Stimulated activated CD8-positive, alpha-beta memory T cell treated with anti-CD3 and anti-CD28 coated beads, Interleukin-7, amount 100 ng/mL, for 4 hours (primary cell): ENCODE data around the gene LIM2.

Source experiments
- DNase-seq, 2 donors: peaks; one replicate each; pipeline ENCODE4 v3.0.0-alpha.2; 2020; ENCODE audit warnings: low read depth in 2 of 2

The LIM2 gene

DNA sequence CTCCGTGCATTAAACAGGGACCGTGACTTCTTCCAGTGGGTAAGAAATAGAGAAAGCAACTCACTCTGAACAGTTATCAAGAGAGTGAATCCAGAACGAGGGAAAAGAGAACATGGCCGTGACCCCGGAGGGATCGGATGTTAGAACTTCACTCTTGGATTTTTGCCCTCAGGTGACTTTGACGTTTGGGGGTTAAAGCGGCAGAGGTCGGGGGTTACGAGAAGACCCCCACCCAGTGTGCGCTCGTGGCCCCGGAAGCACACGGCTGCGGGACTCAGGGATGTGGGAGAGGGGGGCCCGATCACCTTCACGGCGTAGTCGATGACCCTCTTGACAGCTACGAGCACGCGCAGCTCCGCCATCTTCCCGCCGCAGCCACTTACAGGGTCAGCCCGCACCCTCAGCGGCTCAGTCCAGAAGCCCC, 21.8 kb downstream of the LIM2 start, which contains the start of gene ETFB:
TSS of gene ETFB (minus strand) at position 424 of the 424 bp plus-strand sequence. CDS start at position 362, 62 bp downstream.
- no peak for DNase-seq

- DNase-seq: no peak
These were observed 22.4 kb downstream of the LIM2 start for GRCh38 chr19:51365211-51365964.

GRCh38 chr19:51364200-51365106, 23.3 kb downstream of the LIM2 start:
- no peak for DNase-seq

GRCh38 chr19:51361239-51361638, 26.5 kb downstream of the LIM2 start:
- DNase-seq: no peak

DNA sequence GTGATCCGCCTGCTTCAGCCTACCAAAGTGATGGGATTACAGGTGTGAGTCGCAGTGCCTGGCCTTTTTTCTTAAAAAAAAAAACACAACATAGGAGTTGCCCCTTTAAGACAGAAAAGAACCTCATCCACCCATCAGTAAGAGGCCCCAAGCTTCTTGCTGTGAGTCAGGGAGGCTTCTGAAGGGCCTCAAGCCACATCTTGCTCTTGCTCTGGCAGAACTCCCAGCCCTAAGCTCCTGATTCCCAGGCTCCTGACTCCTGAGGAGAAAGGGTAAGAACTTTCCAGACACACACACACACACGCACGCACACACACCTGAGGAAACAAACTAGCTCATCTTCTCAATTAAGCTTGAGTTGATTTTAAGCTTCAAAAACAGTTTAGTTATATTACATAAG, 28.5 kb downstream of the LIM2 start:
- no peak for DNase-seq

DNA sequence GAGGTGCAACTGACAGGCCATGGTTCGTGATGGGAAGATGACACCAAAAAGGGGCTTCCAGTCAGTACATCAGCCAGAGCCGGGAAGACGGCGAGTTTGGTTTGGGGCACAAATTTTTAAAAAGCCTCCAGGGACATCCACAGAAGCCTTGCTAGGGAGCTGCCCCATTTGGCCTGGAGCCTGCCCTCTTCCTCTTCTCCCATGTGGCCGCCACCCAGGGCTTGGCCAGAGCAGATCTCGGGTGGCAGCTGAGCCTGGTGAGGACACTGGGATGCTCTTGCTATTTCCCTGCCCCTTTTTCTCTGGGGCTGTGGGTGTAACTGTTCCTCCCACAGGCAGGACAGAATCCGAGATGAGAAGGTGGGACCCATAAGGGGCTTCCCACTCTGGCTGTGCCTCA, 29.8 kb downstream of the LIM2 start:
- DNase-seq: no peak

- DNase-seq: no peak
These were observed 31.5 kb downstream of the LIM2 start for GRCh38 chr19:51356159-51356801.

GRCh38 chr19:51354742-51355148, 33.0 kb downstream of the LIM2 start:
- DNase-seq: no peak

GRCh38 chr19:51354103-51354741, 33.6 kb downstream of the LIM2 start:
- no peak for DNase-seq

- DNase-seq: no peak
These were observed 34.9 kb downstream of the LIM2 start for GRCh38 chr19:51352783-51353360.

GRCh38 chr19:51351266-51351990, 36.3 kb downstream of the LIM2 start:
- no peak for DNase-seq

DNA sequence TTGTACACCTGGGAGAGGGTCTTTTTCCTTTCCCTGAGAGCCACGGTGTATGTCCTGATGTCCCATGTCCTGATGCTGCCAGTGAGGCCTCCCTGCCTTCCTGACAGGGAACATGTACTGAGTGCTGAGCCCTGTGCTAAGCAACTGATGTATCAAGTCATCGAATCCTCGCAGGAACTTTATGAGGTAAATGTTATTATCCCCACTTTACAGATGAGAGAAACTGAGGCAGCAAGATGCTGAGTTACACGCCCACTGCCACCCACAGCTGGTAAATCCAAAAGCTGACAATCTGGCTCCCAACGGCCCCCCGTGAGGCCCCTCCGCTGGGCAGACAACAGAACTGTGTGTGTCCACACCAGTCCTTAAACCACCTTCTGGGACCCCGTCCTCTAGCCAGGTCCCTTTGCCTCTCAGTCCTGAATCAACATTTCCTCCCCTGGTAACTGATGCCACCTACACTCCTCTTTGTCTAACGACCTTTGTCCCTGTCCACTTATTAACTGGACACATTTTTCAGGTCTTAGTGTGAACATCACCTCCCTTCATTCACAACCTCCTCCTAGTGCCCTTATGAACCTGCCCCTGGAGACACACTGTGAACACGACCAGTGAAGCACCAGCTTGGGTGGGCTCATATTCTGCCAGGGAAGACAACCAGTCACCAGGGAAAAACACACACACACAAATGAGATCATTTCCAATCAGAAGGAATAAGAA, 40.4 kb downstream of the LIM2 start:
- DNase-seq: no peak

DNA sequence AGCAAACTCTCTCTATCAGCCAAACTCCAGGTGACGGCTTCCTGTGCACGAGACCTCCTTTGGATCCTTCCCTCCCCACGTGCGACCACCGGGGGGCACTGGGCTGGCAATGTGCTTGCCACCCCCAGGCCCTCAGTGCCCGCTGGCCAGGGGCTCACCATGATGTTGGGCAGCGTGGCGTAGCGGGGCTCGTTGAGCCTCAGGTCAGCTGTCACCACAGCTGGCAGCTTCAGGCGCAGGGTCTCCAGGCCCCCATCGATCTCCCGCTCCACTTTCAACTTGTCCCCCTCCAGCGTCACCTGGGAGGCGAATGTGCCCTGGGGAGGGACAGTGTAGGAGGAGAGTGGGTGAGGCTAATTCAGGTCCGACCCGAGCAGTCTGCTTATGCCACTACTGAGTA, 41.0 kb downstream of the LIM2 start:
- no peak for DNase-seq

DNA sequence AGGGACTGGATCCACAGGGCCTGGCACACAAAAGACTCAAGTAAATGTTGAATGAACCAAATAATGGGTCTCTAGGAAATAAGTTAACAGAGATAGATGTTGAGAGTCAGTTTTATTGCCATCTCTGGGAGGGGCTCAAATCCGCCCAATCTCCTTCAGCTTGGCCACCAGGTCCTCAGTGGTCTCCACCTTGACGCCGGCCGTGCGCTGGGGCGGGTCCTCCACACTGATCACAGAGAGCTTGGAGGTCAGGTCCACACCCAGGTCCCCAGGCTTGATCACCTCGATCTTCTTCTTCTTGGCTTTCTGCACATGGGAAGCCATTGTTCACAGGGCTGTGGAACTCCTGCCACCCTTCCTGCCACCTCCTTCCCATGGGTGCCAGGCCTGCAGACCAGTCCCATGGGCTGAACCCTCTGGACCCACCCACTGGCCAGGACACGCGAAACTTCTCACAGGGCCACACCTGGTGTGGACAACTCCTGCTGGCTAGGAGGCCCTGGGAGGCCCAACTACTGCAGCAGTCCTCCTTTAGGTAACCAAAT, 42.6 kb downstream of the LIM2 start:
- no peak for DNase-seq

DNA sequence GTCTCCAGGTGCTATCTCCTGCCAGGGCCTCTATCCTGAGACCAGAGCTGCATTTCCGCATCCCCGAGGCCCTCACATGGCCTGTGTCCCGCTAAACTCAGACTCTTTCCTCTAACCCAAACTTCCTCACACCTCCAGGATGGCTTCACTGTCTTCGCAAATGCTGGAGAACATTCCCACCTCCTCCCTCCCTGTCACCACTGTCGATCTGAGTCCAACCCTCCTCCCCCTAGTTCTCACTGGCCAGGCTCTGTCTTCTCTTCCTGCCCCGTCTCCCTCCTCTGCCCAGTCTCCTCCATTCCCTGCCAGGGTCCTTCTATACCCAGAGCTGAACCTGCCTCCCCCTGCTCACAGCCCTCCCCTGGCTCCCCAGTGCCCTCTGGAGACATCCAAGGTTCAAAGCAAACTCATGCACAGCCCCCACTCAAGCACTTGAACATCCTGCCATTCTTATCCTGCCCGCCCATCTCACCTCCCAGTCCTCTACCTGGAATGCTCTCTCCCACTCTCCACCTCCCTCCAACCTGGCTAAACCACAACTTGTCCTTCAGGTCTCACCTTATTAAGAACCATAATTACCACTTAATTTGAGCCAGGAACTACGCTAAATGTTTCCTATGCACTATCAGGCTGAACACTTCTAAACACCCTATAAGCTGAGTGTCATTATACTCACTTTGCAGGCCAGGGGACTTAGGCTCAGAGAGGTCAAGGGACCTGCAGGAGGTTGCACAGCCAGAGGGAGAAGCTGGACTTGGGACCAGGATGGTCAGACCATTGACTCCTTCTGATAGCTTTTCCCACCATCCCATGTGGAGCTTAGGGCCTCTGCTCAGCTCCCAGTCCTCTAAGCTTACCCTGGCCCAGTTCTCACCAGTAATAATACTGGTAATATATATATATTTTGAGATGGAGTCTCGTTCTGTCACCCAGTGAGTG, 44.9 kb downstream of the LIM2 start:
- no peak for DNase-seq

DNA sequence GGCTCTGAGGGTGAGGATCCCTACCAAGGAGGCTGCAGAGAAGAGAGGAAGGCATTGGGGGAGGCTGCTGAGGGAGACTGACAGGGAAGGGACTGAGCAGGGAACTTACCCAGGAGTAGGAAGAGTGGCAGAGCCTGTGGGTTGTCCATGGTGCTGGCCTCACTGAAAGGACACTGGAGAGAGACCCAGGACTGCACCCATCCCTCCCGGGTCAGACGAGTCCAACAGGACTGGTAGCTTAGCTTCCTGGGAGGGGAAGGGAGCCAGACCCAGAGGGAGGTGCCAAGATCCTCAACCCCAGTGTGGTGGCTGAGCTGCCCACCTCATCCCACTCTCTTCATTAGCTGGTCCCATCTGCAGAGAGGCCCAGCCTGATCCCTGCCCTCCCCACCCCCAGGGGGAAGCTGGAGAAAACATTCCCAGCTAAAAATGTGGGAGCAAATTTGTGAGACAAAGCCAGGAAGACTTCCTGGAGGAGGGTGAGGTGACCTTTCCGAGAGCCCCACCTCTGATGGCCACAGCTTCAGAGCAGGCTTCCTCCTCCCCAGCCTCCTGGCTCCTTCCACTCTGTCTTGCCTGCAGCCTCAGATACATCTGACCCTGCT, 45.7 kb downstream of the LIM2 start, which contains the start of gene VSIG10L:
TSS of gene VSIG10L (minus strand) at position 164 of the 605 bp plus-strand sequence. CDS start at position 149, 15 bp downstream.
- no peak for DNase-seq

- DNase-seq: no peak
These were observed 46.7 kb downstream of the LIM2 start for GRCh38 chr19:51341066-51341465.
